Thymus (tissue), 11 donors: Measurements from ENCODE around the gene ALDOA. TPM values are rescaled to one million over a fixed set of nuclear protein-coding genes. Genes with fewer than 3 reads are reported as not detected.

Source experiments
- DNase-seq, 9 donors: peaks; one replicate each; pipeline ENCODE4 v3.0.0-alpha.2; 2013; ENCODE audit warnings: low spot score in 9 of 9, low read depth in 6 of 9, missing footprints in 1 of 9
- H3K27ac ChIP-seq, 2 donors: one replicate each; pipeline ENCODE4 v1.5.1; 2013; ENCODE audit warnings: control low read depth in 1 of 2, low read depth in 1 of 2, low read length in 1 of 2, mild to moderate bottlenecking in 1 of 2, moderate library complexity in 1 of 2
- H3K27me3 ChIP-seq, 2 donors: one replicate each; pipeline ENCODE4 v1.5.1; 2013; ENCODE audit warnings: low read length in 1 of 2; ENCODE audit not compliant: control insufficient read depth in 2 of 2, insufficient read depth in 1 of 2
- H3K36me3 ChIP-seq, 2 donors: one replicate each; pipeline ENCODE4 v1.5.1; 2013; ENCODE audit warnings: low read length in 1 of 2, mild to moderate bottlenecking in 1 of 2, moderate library complexity in 1 of 2; ENCODE audit not compliant: control insufficient read depth in 2 of 2, insufficient read depth in 2 of 2
- H3K4me1 ChIP-seq, 2 donors: one replicate each; pipeline ENCODE4 v1.5.1; 2013; ENCODE audit warnings: low read length in 2 of 2; ENCODE audit not compliant: control insufficient read depth in 2 of 2, insufficient read depth in 2 of 2
- H3K4me3 ChIP-seq, 2 donors: one replicate each; pipeline ENCODE4 v1.5.1; 2013; ENCODE audit warnings: low read length in 2 of 2, control low read depth in 1 of 2, mild to moderate bottlenecking in 1 of 2
- H3K9me3 ChIP-seq, 2 donors: one replicate each; pipeline ENCODE4 v1.5.1; 2013; ENCODE audit warnings: low read length in 1 of 2, mild to moderate bottlenecking in 1 of 2; ENCODE audit not compliant: control insufficient read depth in 2 of 2, insufficient read depth in 1 of 2
- WGBS: extraction: QIAGEN DNeasy Blood & Tissue Kit; methylation state at CpG from one replicate; pipeline ENCODE4 v1.1.7; 2013; 5-methylcytosine and 5-hydroxymethylcytosine counted together
- polyA plus RNA-seq: library from polyadenylated mRNA; stranded (reverse); fragments of 200-250 nt; gene quantifications from one replicate; pipeline ENCODE4 v1.2.3, GENCODE V29; 2013
- total RNA-seq: library from RNA; stranded (reverse); fragments of 120-200 nt; gene quantifications from one replicate; pipeline ENCODE4 v1.2.4, GENCODE V29; 2013
- donor health status: healthy.

The ALDOA gene
- total and polyA plus RNA-seq, 2 donors: 451 to 523 TPM

- peak overlapping the region in 1 of 2 donors; percentile 19 for H3K27ac ChIP-seq
- WGBS: 94% methylated on average over 3 of the region's 3 CpGs
- H3K4me3 ChIP-seq: peak overlapping the region in 1 of 2 donors; percentile 4
- H3K9me3 ChIP-seq: no peaks in the 10 kb centered on the region
- H3K4me1 ChIP-seq: peaks cover 7 to 35% of the 10 kb centered on the region in 2 donors
- DNase-seq: no peak
- H3K27me3 ChIP-seq: no peaks in the 10 kb centered on the region
- H3K36me3 ChIP-seq: no peaks in the 10 kb centered on the region
Measured at GRCh38 chr16:30051518-30051917, 14.0 kb upstream of the ALDOA start.

GRCh38 chr16:30052671-30053372 is 12.7 kb upstream of the ALDOA start:
- Histone ChIP-seq H3K9me3 (no peaks in the 10 kb centered on the region), H3K27ac (peak overlapping the region in 1 of 2 donors; percentile 12), H3K27me3 (no peaks in the 10 kb centered on the region), H3K4me1 (peaks cover 7 to 35% of the 10 kb centered on the region in 2 donors), H3K4me3 (peak overlapping the region; percentile 77 to 87), H3K36me3 (no peaks in the 10 kb centered on the region)
- DNase-seq: peak; percentile 63 to 90 (median 77)
- WGBS: 5% methylated on average over 58 of the region's 58 CpGs

- Histone ChIP-seq H3K36me3 (no peaks in the 10 kb centered on the region), H3K9me3 (no peaks in the 10 kb centered on the region), H3K4me1 (peaks cover 7 to 35% of the 10 kb centered on the region in 2 donors), H3K4me3 (peak overlapping the region; percentile 77 to 87), H3K27me3 (no peaks in the 10 kb centered on the region), H3K27ac (peak overlapping the region in 1 of 2 donors; percentile 12)
- DNase-seq: no peak
- WGBS: 14% methylated on average over 19 of the region's 19 CpGs
Measured at GRCh38 chr16:30053376-30054015, 12.1 kb upstream of the ALDOA start.

GRCh38 chr16:30054451-30054850 is 11.1 kb upstream of the ALDOA start:
- Histone ChIP-seq H3K27ac (no peak overlapping the region), H3K4me1 (peaks cover 7 to 35% of the 10 kb centered on the region in 2 donors), H3K27me3 (no peaks in the 10 kb centered on the region), H3K36me3 (no peaks in the 10 kb centered on the region), H3K9me3 (no peaks in the 10 kb centered on the region), H3K4me3 (no peak overlapping the region)
- no peak for DNase-seq
- 95% methylated on average over 8 of the region's 8 CpGs for WGBS

- Histone ChIP-seq H3K4me1 (peaks cover 7 to 35% of the 10 kb centered on the region in 2 donors), H3K9me3 (no peaks in the 10 kb centered on the region), H3K4me3 (no peak overlapping the region), H3K27ac (no peak overlapping the region), H3K36me3 (no peaks in the 10 kb centered on the region), H3K27me3 (no peaks in the 10 kb centered on the region)
- peak in 2 of 9 donors; percentile 61 to 63 for DNase-seq
- 44% methylated on average over 10 of the region's 10 CpGs for WGBS
Measured at GRCh38 chr16:30054959-30055553, 10.5 kb upstream of the ALDOA start.

- no peak overlapping the region for H3K27ac ChIP-seq
- DNase-seq: no peak
- H3K36me3 ChIP-seq: no peaks in the 10 kb centered on the region
- H3K27me3 ChIP-seq: no peaks in the 10 kb centered on the region
- no peaks in the 10 kb centered on the region for H3K9me3 ChIP-seq
- WGBS: 96% methylated on average over 4 of the region's 4 CpGs
- no peak overlapping the region for H3K4me3 ChIP-seq
- H3K4me1 ChIP-seq: peaks cover 7 to 16% of the 10 kb centered on the region in 2 donors
Measured at GRCh38 chr16:30060346-30060745, 5.2 kb upstream of the ALDOA start.

- H3K36me3 ChIP-seq: no peaks in the 10 kb centered on the region
- no peaks in the 10 kb centered on the region for H3K9me3 ChIP-seq
- peaks cover 7 to 12% of the 10 kb centered on the region in 2 donors for H3K4me1 ChIP-seq
- no peak overlapping the region for H3K4me3 ChIP-seq
- H3K27me3 ChIP-seq: no peaks in the 10 kb centered on the region
- DNase-seq: no peak
- 88% methylated on average over 2 of the region's 2 CpGs for WGBS
- H3K27ac ChIP-seq: no peak overlapping the region
Measured at GRCh38 chr16:30060836-30061554, 4.6 kb upstream of the ALDOA start.

- Histone ChIP-seq H3K4me1 (peaks cover 19 to 27% of the 10 kb centered on the region in 2 donors), H3K4me3 (peak overlapping the region; percentile 76 to 89), H3K9me3 (no peaks in the 10 kb centered on the region), H3K27me3 (no peaks in the 10 kb centered on the region), H3K27ac (peak overlapping the region; percentile 97 to 99), H3K36me3 (peaks cover 13 to 16% of the 10 kb centered on the region in 2 donors)
- 66% methylated on average over 12 of the region's 12 CpGs for WGBS
- no peak for DNase-seq
Measured at GRCh38 chr16:30063278-30063892, 2.2 kb upstream of the ALDOA start.
